ENCODE results near the gene IRF2. TPM values are rescaled to one million over a fixed set of nuclear protein-coding genes. Genes with fewer than 3 reads are reported as not detected.

The IRF2 gene
- total and polyA plus RNA-seq, 2 of the 8 experiments (the other 6 are each of a cell fraction or from before 2014, with no cell fraction given), result 13.8 to 17.0 TPM

DNA sequence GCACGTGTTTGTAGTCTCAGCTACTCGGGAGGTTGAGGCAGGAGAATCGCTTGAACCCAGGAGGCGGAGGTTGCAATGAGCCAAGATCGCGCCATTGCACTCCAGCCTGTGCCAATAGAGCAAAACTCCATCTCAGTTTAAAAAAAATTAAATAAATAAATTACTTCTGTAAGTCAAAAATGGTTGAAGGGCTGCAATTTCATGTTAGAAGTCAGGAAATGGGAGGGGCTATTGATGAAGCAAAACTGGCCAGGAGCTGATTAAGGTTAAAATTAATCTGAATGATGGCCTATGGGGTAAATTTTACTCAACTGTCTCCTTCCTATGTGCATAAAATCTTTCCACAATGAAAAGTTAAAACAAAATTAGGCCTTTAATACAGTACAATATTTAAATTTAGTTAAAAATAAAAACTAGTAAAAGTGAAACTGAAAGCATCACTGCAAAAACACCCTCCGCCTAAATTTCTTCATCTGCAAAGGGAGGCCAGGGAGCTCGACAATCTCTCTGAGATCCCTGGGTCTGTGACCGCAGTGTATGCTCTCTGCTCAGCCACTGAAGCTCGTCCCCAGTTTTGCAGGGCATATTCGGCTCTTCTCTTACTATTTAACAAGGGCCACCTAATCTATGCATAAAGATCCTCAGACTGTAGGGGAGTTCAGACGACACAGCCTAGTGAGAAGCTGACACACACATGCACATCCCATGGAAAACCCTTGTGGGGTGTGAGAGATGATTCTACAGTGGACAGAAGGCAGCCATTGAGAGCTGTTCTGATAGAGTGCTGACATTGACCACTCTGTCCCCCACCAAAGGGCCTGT lies 57.2 kb downstream of the IRF2 start:
- Histone ChIP-seq H2BK120ac (replicated peaks; ENCODE audit: low read depth, low read length) (no peak overlapping the region), H2BK5ac (ENCODE audit: low read depth, low read length) (no peak overlapping the region), H3K4me1 (replicated peaks in 1 of 4; ENCODE audit: control insufficient read depth in 3 of 4, insufficient read depth in 4 of 4, low read length in 3 of 4) (peaks cover 0 to 2% (median 0%) of the 10 kb centered on the region in 4 experiments; a peak in 1 of 7 replicates), H3K9ac (replicated peaks in 1 of 4; ENCODE audit: extremely low read depth in 1 of 4, low read depth in 3 of 4, low read length in 3 of 4) (no peak overlapping the region), H3K23me2 (ENCODE audit: low read depth, low read length) (no peaks in the 10 kb centered on the region), H3K4ac (replicated peaks; ENCODE audit: insufficient read length, low read depth, low read length) (no peak overlapping the region), H3K36me3 (ENCODE audit: control insufficient read depth in 2 of 4, insufficient read depth in 4 of 4, low read length in 3 of 4) (peaks cover 2 to 16% (median 9%) of the 10 kb centered on the region in 4 experiments; a peak in 7 of 8 replicates), H2BK15ac (ENCODE audit: low read length) (no peak overlapping the region), H3K79me2 (ENCODE audit: control insufficient read depth in 1 of 2, insufficient read depth in 2 of 2, low read length in 2 of 2) (peaks cover 0 to 9% of the 10 kb centered on the region in 2 experiments; a peak in 1 of 4 replicates), H4K8ac (ENCODE audit: extremely low read depth, insufficient read depth, low read length) (no peak overlapping the region), H3K56ac (replicated peaks; ENCODE audit: insufficient read length, low read depth, low read length) (no peak overlapping the region), H3K79me1 (ENCODE audit: low read depth, low read length) (no peaks in the 10 kb centered on the region; the same call in 1 of the 2 replicates), H3K14ac (ENCODE audit: insufficient read length) (no peak overlapping the region), H4K5ac (ENCODE audit: insufficient read length, low read depth, low read length) (no peak overlapping the region), H4K20me1 (replicated peaks in 1 of 2; ENCODE audit: control insufficient read depth in 1 of 2, insufficient read depth in 2 of 2, low read length in 2 of 2) (peaks cover 0 to 2% of the 10 kb centered on the region in 2 experiments), H2BK12ac (ENCODE audit: low read depth, low read length) (no peak overlapping the region), H3K27ac (ENCODE audit: low read depth, low read length) (no peak overlapping the region), H3K4me3 (ENCODE audit: extremely low read depth in 1 of 4, insufficient read depth in 2 of 4, low read depth in 3 of 4, low read length in 4 of 4) (no peak overlapping the region), H2AK5ac (ENCODE audit: low read depth, low read length) (no peak overlapping the region), H3K4me2 (ENCODE audit: insufficient read depth in 1 of 2, low read depth in 2 of 2, low read length in 2 of 2) (no peak overlapping the region), H3K23ac (ENCODE audit: insufficient read length) (no peak overlapping the region), H3K18ac (ENCODE audit: extremely low read depth, low read length) (no peak overlapping the region), H3K27me3 (replicated peaks in 1 of 4; ENCODE audit: control insufficient read depth in 3 of 4, extremely low read depth in 1 of 4, insufficient read depth in 3 of 4, low read length in 3 of 4) (no peaks in the 10 kb centered on the region), H2AFZ (ENCODE audit: low read length) (no peak overlapping the region), H4K91ac (replicated peaks; ENCODE audit: insufficient read length, low read length) (no peak overlapping the region), H3K9me3 (ENCODE audit: insufficient read depth in 2 of 2, low read depth in 1 of 2, low read length in 1 of 2) (0 out of 4 replicates have a peak, but pooled peaks cover 0 to under 1% of the 10 kb centered on the region in 2 experiments), H2BK20ac (ENCODE audit: low read length) (no peak overlapping the region)
- 80% methylated on average over 12 of the region's 12 CpGs; no CpG with 5 or more reads in 1 of the 2 experiments for WGBS, 2 experiments (ENCODE audit: extremely low coverage in 1 of 2, insufficient coverage in 1 of 2, insufficient read length in 1 of 2, insufficient replicate concordance in 2 of 2, low coverage in 1 of 2, low lambda C conversion rate in 2 of 2, missing lambda C conversion rate in 1 of 2)
- DNase-seq (ENCODE audit: low read depth in 1 of 2, low spot score in 2 of 2), result no peak
- FAIRE-seq, result no peak
- POLR2A ChIA-PET (ENCODE audit: partially characterized antibody), result no interaction called here
- CTCF ChIA-PET (ENCODE audit: partially characterized antibody), result interaction anchor here (0.9 to 1.7 kb wide), 4 partner anchors 11 to 153 kb away, joined by 3 to 6 read pairs (median 4); no protein-coding TSS in a partner anchor
- TF ChIP-seq SP1 (IDR thresholded peaks at IDR 0.05; ENCODE audit: low read depth, low read length) (no peak), CBX8 (IDR thresholded peaks at IDR 0.05; ENCODE audit: borderline replicate concordance, low read depth, low read length) (no peak), SRF (IDR thresholded peaks at IDR 0.05; ENCODE audit: low read depth, low read length) (no peak), TBP (IDR thresholded peaks at IDR 0.05; ENCODE audit: low read depth, low read length) (no peak), MAFK (IDR thresholded peaks at IDR 0.05; ENCODE audit: low read depth, low read length) (no peak), JUN (IDR thresholded peaks at IDR 0.05; ENCODE audit: low read depth, low read length) (no peak), TCF12 (IDR thresholded peaks at IDR 0.05; ENCODE audit: low read depth, low read length) (no peak), BRCA1 (IDR thresholded peaks at IDR 0.05; ENCODE audit: low read depth, low read length) (no peak), KDM5A (IDR thresholded peaks at IDR 0.05; ENCODE audit: low read length) (no peak), POLR2AphosphoS5 (IDR thresholded peaks at IDR 0.05; ENCODE audit: low read depth, low read length) (no peak), TAF1 (IDR thresholded peaks at IDR 0.05; ENCODE audit: low read depth, low read length) (no peak), RAD21 (IDR thresholded peaks at IDR 0.05 in 1 of 2, conservative IDR thresholded peaks at IDR 0.05 in 1 of 2; ENCODE audit: low read depth in 2 of 2, low read length in 2 of 2) (no peak), ZNF274 (IDR thresholded peaks at IDR 0.05; ENCODE audit: borderline replicate concordance, extremely low read depth, low read length) (no peak)
